ENCODE results near the gene PNP. TPM values are rescaled to one million over a fixed set of nuclear protein-coding genes. Genes with fewer than 3 reads are reported as not detected.

PNP gene
- total and polyA plus RNA-seq, 4 donors: 21.9 to 56.5 (median 50.1) TPM

DNA sequence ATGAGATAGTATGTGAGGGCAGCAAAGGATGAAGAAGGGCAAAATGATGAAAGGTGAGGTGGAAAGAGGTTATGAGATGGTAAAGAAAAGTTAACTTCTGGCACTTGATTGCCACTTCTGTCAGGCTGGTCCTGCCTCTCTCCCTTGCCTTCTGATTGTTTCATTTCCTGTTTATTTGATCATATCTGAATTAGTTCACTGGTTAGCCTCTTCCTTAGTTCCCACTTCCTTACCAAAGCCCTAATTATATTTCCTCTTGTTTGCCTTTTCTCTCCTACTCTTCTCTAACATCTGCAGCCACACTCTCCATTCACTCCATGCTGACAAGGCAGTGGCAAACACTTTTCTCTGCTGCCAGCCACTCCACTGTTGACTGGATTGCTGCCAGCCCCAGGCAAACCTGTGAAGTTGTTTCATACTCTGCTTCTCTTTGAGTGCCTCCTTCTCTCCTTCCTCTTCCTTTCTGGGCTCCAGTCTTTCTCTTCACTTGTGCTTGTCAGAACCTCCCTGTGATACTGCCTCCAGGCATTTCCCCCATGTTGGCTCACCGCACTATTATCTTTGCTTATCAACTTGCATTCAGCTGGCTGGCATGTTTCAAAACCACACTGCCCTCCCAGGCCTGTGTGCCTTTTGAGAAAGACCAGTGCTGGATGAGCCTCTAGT is 8.1 kb downstream of the PNP start:
- H3K27ac ChIP-seq (ENCODE audit: low read depth in 1 of 2, low read length in 2 of 2): no peak overlapping the region
- intact Hi-C loops (cut with DNase I): loop anchor here in 1 of 2 donors (10.0 kb wide), 1 partner anchor 127 kb away; no protein-coding TSS in a partner anchor
- no peak overlapping the region for H3K4me3 ChIP-seq (ENCODE audit: low read length in 2 of 2)
- WGBS, 2 donors: 9 to 13% methylated on average over 1 of the region's 1 CpG
- DNase-seq: no peak
- peaks cover 10 to 13% of the 10 kb centered on the region in 2 donors for H3K36me3 ChIP-seq (ENCODE audit: control insufficient read depth in 1 of 2, insufficient read depth in 2 of 2, low read length in 1 of 2)
- H3K9me3 ChIP-seq (ENCODE audit: control insufficient read depth, low read length): no peaks in the 10 kb centered on the region
- ATAC-seq (ENCODE audit: low FRiP score): no peak
- no peaks in the 10 kb centered on the region for H3K4me1 ChIP-seq (ENCODE audit: control insufficient read depth in 1 of 2, insufficient read depth in 2 of 2, low read length in 2 of 2)
- no peaks in the 10 kb centered on the region for H3K27me3 ChIP-seq (ENCODE audit: control insufficient read depth in 1 of 2, insufficient read depth in 2 of 2, low read length in 1 of 2)

DNA sequence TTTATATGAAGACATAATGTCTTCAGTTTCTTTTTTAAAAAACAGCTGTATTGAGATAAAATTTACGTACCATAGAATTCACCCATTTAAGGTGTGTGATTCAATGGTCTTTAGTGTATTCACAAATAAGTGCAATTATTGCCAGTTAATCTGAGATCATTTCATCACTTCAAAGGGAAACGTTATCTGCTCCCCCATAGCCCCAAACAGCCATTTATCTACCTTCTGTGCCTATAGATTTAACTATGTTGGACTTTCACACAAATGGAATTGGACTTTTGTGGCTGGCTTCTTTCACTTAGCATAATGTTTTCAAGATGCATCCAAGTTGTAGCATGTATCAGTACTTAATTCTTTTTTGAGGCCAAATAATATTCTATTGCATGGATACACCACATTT is 9.7 kb downstream of the PNP start:
- Histone ChIP-seq H3K27ac (ENCODE audit: low read depth in 1 of 2, low read length in 2 of 2) (no peak overlapping the region), H3K9me3 (ENCODE audit: control insufficient read depth, low read length) (no peaks in the 10 kb centered on the region), H3K27me3 (ENCODE audit: control insufficient read depth in 1 of 2, insufficient read depth in 2 of 2, low read length in 1 of 2) (no peaks in the 10 kb centered on the region), H3K4me3 (ENCODE audit: low read length in 2 of 2) (no peak overlapping the region), H3K4me1 (ENCODE audit: control insufficient read depth in 1 of 2, insufficient read depth in 2 of 2, low read length in 2 of 2) (no peaks in the 10 kb centered on the region), H3K36me3 (ENCODE audit: control insufficient read depth in 1 of 2, insufficient read depth in 2 of 2, low read length in 1 of 2) (peaks cover 9 to 11% of the 10 kb centered on the region in 2 donors)
- DNase-seq: no peak
- ATAC-seq (ENCODE audit: low FRiP score): no peak
- WGBS, 2 donors: 91 to 95% methylated on average over 2 of the region's 2 CpGs
- intact Hi-C loops (cut with DNase I): loop anchor here in 1 of 2 donors (10.0 kb wide), 1 partner anchor 126 kb away; no protein-coding TSS in a partner anchor

- no peak for DNase-seq
- intact Hi-C loops (cut with DNase I): no loop called here
- no peaks in the 10 kb centered on the region for H3K4me1 ChIP-seq (ENCODE audit: control insufficient read depth in 1 of 2, insufficient read depth in 2 of 2, low read length in 2 of 2)
- no peaks in the 10 kb centered on the region for H3K9me3 ChIP-seq (ENCODE audit: control insufficient read depth, low read length)
- H3K27me3 ChIP-seq (ENCODE audit: control insufficient read depth in 1 of 2, insufficient read depth in 2 of 2, low read length in 1 of 2): peaks cover 0 to 1% of the 10 kb centered on the region in 2 donors
- WGBS, 2 donors: 74 to 75% methylated on average over 5 of the region's 5 CpGs
- no peak overlapping the region for H3K27ac ChIP-seq (ENCODE audit: low read depth in 1 of 2, low read length in 2 of 2)
- no peak overlapping the region for H3K4me3 ChIP-seq (ENCODE audit: low read length in 2 of 2)
- no peak for ATAC-seq (ENCODE audit: low FRiP score)
- no peaks in the 10 kb centered on the region for H3K36me3 ChIP-seq (ENCODE audit: control insufficient read depth in 1 of 2, insufficient read depth in 2 of 2, low read length in 1 of 2)
These were observed 13.2 kb downstream of the PNP start for GRCh38 chr14:20482382-20482781.

- peaks cover 1% of the 10 kb centered on the region for H3K9me3 ChIP-seq (ENCODE audit: control insufficient read depth, low read length)
- H3K27ac ChIP-seq (ENCODE audit: low read depth in 1 of 2, low read length in 2 of 2): no peak overlapping the region
- 66% methylated on average over 7 of the region's 7 CpGs for WGBS, 2 donors
- H3K27me3 ChIP-seq (ENCODE audit: control insufficient read depth in 1 of 2, insufficient read depth in 2 of 2, low read length in 1 of 2): peaks cover 0 to 5% of the 10 kb centered on the region in 2 donors
- H3K36me3 ChIP-seq (ENCODE audit: control insufficient read depth in 1 of 2, insufficient read depth in 2 of 2, low read length in 1 of 2): no peaks in the 10 kb centered on the region
- intact Hi-C loops (cut with DNase I): no loop called here
- ATAC-seq (ENCODE audit: low FRiP score) (no peak), DNase-seq (no peak)
- H3K4me3 ChIP-seq (ENCODE audit: low read length in 2 of 2): no peak overlapping the region
- no peaks in the 10 kb centered on the region for H3K4me1 ChIP-seq (ENCODE audit: control insufficient read depth in 1 of 2, insufficient read depth in 2 of 2, low read length in 2 of 2)
These were observed 16.7 kb downstream of the PNP start for GRCh38 chr14:20485900-20486299.

DNA sequence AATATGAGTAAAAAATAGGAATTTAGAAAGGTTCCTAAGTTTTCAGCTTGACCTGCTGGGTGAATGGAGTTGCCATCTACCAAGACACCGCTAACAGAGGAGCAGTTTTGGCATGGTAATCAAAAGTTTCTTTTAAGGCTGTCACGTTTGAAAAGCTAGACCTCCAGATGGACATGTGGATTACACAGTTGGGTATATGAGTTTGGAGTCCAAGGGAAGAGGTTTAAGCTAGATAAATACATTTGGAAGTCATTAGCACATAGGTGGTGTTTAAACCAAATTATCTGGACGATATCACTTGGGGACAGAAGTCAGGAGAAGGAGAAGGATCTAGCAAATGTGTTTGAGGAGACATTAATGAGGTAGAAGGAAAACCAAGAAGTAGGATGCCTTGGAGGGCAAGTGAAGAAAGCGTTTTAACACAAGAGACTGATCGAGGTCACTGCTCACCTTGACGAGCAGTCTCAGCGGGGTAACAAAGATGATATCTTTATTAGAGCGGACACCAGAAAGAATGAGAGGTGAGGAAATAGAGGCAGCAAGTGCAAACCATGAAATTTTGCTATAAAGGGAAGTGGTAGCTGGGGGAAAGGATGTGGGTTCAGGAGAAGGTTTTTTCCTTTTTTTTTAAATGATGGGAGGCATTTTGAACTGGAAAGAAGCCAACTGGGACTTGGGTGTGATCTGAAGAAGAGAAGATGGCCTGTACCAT is 17.6 kb downstream of the PNP start:
- no peaks in the 10 kb centered on the region for H3K36me3 ChIP-seq (ENCODE audit: control insufficient read depth in 1 of 2, insufficient read depth in 2 of 2, low read length in 1 of 2)
- no peaks in the 10 kb centered on the region for H3K4me1 ChIP-seq (ENCODE audit: control insufficient read depth in 1 of 2, insufficient read depth in 2 of 2, low read length in 2 of 2)
- ATAC-seq (ENCODE audit: low FRiP score): no peak
- H3K27me3 ChIP-seq (ENCODE audit: control insufficient read depth in 1 of 2, insufficient read depth in 2 of 2, low read length in 1 of 2): peaks cover 0 to 5% of the 10 kb centered on the region in 2 donors
- intact Hi-C loops (cut with DNase I): no loop called here
- peaks cover 1% of the 10 kb centered on the region for H3K9me3 ChIP-seq (ENCODE audit: control insufficient read depth, low read length)
- 76 to 78% methylated on average over 8 of the region's 8 CpGs for WGBS, 2 donors
- H3K4me3 ChIP-seq (ENCODE audit: low read length in 2 of 2): no peak overlapping the region
- no peak overlapping the region for H3K27ac ChIP-seq (ENCODE audit: low read depth in 1 of 2, low read length in 2 of 2)
- no peak for DNase-seq

GRCh38 chr14:20487396-20487725 is 18.2 kb downstream of the PNP start:
- DNase-seq (no peak), ATAC-seq (ENCODE audit: low FRiP score) (no peak)
- H3K27ac ChIP-seq (ENCODE audit: low read depth in 1 of 2, low read length in 2 of 2): no peak overlapping the region
- peaks cover 1% of the 10 kb centered on the region for H3K9me3 ChIP-seq (ENCODE audit: control insufficient read depth, low read length)
- intact Hi-C loops (cut with DNase I): no loop called here
- peaks cover 0 to 5% of the 10 kb centered on the region in 2 donors for H3K27me3 ChIP-seq (ENCODE audit: control insufficient read depth in 1 of 2, insufficient read depth in 2 of 2, low read length in 1 of 2)
- no peak overlapping the region for H3K4me3 ChIP-seq (ENCODE audit: low read length in 2 of 2)
- H3K4me1 ChIP-seq (ENCODE audit: control insufficient read depth in 1 of 2, insufficient read depth in 2 of 2, low read length in 2 of 2): no peaks in the 10 kb centered on the region
- no peaks in the 10 kb centered on the region for H3K36me3 ChIP-seq (ENCODE audit: control insufficient read depth in 1 of 2, insufficient read depth in 2 of 2, low read length in 1 of 2)

DNA sequence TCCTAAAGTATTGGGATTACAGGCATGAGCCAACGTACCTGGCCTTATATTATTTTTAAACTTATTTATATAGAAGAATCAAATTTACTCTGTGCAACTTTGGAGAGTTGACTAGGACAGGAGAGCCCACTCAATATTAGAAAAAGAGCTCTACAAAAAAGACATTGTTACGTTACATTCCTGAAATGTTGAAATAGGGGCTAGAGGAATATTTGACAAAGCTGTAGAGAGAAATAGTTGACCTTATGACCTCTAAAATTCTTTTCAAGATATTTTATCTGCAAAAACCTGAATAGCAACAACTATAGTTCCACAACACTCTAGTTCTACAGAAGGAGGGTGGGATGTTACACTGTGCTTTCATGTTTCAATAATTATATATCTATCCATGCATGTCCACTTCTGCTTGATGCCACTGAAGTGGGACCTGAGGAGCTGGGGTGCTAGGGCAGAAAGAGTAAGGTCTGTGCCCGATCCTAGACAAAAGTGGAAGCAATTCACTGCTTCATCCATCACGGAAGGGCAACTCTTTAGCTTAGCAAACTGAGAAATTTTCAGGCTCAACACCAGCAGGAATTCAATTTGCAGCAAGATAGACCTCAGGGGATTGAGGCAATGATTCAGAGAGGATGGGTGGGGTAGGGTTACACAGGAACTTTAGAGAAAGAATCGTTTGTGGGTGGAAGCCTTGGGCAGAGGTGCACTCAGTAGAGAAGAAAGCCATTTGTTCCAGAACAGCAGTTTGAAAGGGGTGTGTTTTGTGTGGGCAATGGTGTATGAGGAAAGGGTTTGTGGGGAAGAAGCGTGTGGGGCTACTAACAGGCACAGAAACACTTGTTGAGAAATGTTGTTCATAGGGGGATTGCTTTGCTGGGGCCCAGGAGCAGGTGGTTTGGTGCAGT is 20.1 kb downstream of the PNP start:
- ATAC-seq (ENCODE audit: low FRiP score) (no peak), DNase-seq (no peak)
- no peak overlapping the region for H3K4me3 ChIP-seq (ENCODE audit: low read length in 2 of 2)
- intact Hi-C loops (cut with DNase I): no loop called here
- H3K27me3 ChIP-seq (ENCODE audit: control insufficient read depth in 1 of 2, insufficient read depth in 2 of 2, low read length in 1 of 2): peaks cover 0 to 5% of the 10 kb centered on the region in 2 donors
- peaks cover 1% of the 10 kb centered on the region for H3K9me3 ChIP-seq (ENCODE audit: control insufficient read depth, low read length)
- WGBS, 2 donors: 36 to 51% methylated on average over 6 of the region's 6 CpGs
- H3K36me3 ChIP-seq (ENCODE audit: control insufficient read depth in 1 of 2, insufficient read depth in 2 of 2, low read length in 1 of 2): no peaks in the 10 kb centered on the region
- no peak overlapping the region for H3K27ac ChIP-seq (ENCODE audit: low read depth in 1 of 2, low read length in 2 of 2)
- no peaks in the 10 kb centered on the region for H3K4me1 ChIP-seq (ENCODE audit: control insufficient read depth in 1 of 2, insufficient read depth in 2 of 2, low read length in 2 of 2)

- no peaks in the 10 kb centered on the region for H3K4me1 ChIP-seq (ENCODE audit: control insufficient read depth in 1 of 2, insufficient read depth in 2 of 2, low read length in 2 of 2)
- 50 to 51% methylated on average over 6 of the region's 6 CpGs for WGBS, 2 donors
- no peak overlapping the region for H3K27ac ChIP-seq (ENCODE audit: low read depth in 1 of 2, low read length in 2 of 2)
- peaks cover 1% of the 10 kb centered on the region for H3K9me3 ChIP-seq (ENCODE audit: control insufficient read depth, low read length)
- H3K4me3 ChIP-seq (ENCODE audit: low read length in 2 of 2): no peak overlapping the region
- H3K36me3 ChIP-seq (ENCODE audit: control insufficient read depth in 1 of 2, insufficient read depth in 2 of 2, low read length in 1 of 2): no peaks in the 10 kb centered on the region
- ATAC-seq (ENCODE audit: low FRiP score): no peak
- no peak for DNase-seq
- H3K27me3 ChIP-seq (ENCODE audit: control insufficient read depth in 1 of 2, insufficient read depth in 2 of 2, low read length in 1 of 2): peaks cover 0 to 5% of the 10 kb centered on the region in 2 donors
- intact Hi-C loops (cut with DNase I): no loop called here
These were observed 21.4 kb downstream of the PNP start for GRCh38 chr14:20490563-20490962.
